ENCODE data around the gene KRT73. TPM values are rescaled to one million over a fixed set of nuclear protein-coding genes. Genes with fewer than 3 reads are reported as not detected.

The KRT73 gene
- total and polyA plus RNA-seq, 9 of the 15 experiments (the other 6 are each of a cell fraction or from before 2014, with no cell fraction given), result 0.09 to 0.18 (median 0.13) TPM; not detected in 5

GRCh38 chr12:52662093-52662917, 43.9 kb upstream of the KRT73 start:
- peak; percentile 87 to 95 (median 91) for DNase-seq (ENCODE audit: extremely low read depth in 1 of 4, low spot score in 3 of 4)
- H3K27me3 ChIP-seq (ENCODE audit: control insufficient read depth in 2 of 2, insufficient read depth in 2 of 2, low read length in 2 of 2), result no peaks in the 10 kb centered on the region
- peak overlapping the region; percentile 77 for H3K4me2 ChIP-seq (ENCODE audit: insufficient read depth, low read length)
- H3K27ac ChIP-seq (ENCODE audit: extremely low read depth, low read depth, low read length), result peak overlapping the region; percentile 93
- no peaks in the 10 kb centered on the region for H3K36me3 ChIP-seq (ENCODE audit: control insufficient read depth, insufficient read depth, low read length)
- no peak overlapping the region for H3K4me3 ChIP-seq
- no TSS peak for BruUV-seq (replicated peaks)
- WGBS (ENCODE audit: insufficient coverage, low coverage, missing lambda C conversion rate), result 7% methylated on average over 10 of the region's 10 CpGs
- ChIA-PET CTCF (ENCODE audit: low intra/inter-chr PET ratio) (interaction anchor here (0.6 kb wide), 1 partner anchor 10 kb away, joined by 3 read pairs; no protein-coding TSS in a partner anchor), POLR2A (interaction anchor here (0.6 to 1.8 kb wide), 4 partner anchors 11 to 19 kb away, joined by 3 to 5 read pairs (median 4); partner anchors contain the start of gene KRT1)
- peak; percentile 99 for FAIRE-seq
- H3K9ac ChIP-seq (ENCODE audit: insufficient read depth in 1 of 2, low read depth in 2 of 2, low read length in 2 of 2), result peak overlapping the region; percentile 2 to 57; a peak in 3 of 4 replicates
- H3K4me1 ChIP-seq (replicated peaks in 1 of 2; ENCODE audit: control insufficient read depth in 2 of 2, insufficient read depth in 2 of 2, low read length in 2 of 2), result peaks cover 39 to 50% of the 10 kb centered on the region in 2 experiments
- intact Hi-C loops (cut with micrococcal nuclease) (loop anchor here (5.0 kb wide), 1 partner anchor 75 kb away; no protein-coding TSS in a partner anchor), in situ Hi-C loops (cut with MboI) (no loop called here)
- no peaks in the 10 kb centered on the region for H3K9me3 ChIP-seq (replicated peaks; ENCODE audit: control insufficient read depth, insufficient read depth, low read depth, low read length)
- H2AFZ ChIP-seq (ENCODE audit: low read depth, low read length), result peak overlapping the region; percentile 70
- no peaks in the 10 kb centered on the region for H3K79me2 ChIP-seq (ENCODE audit: control insufficient read depth, insufficient read depth, low read length)
- H3K9me1 ChIP-seq (ENCODE audit: control insufficient read depth, insufficient read depth, low read length), result peaks cover 2% of the 10 kb centered on the region
- no peaks in the 10 kb centered on the region for H4K20me1 ChIP-seq (replicated peaks; ENCODE audit: control insufficient read depth, insufficient read depth, low read length)
- ATAC-seq, result peak; percentile 96
- TF ChIP-seq SIX5 (IDR thresholded peaks at IDR 0.05; ENCODE audit: borderline replicate concordance in 1 of 2, insufficient read depth in 1 of 2, low read depth in 1 of 2, low read length in 2 of 2) (no peak), COPS2 (conservative IDR thresholded peaks at IDR 0.05) (no peak), FIP1L1 (IDR thresholded peaks at IDR 0.05; ENCODE audit: low read depth, low read length, poor library complexity, severe bottlenecking) (no peak), ZKSCAN8 (CRISPR knock-in tag; IDR thresholded peaks at IDR 0.05) (0 out of 2 replicates have a peak, but pooled peaks have one; percentile 72), ZNF639 (CRISPR knock-in tag; conservative IDR thresholded peaks at IDR 0.05 in 1 of 2, IDR thresholded peaks at IDR 0.05 in 1 of 2) (peak in 1 of 2 experiments; percentile 92; a peak in 2 of 4 replicates), ELF1 (tag; IDR thresholded peaks at IDR 0.05) (no peak; the same call in 1 of the 2 replicates), ATF1 (CRISPR knock-in tag; IDR thresholded peaks at IDR 0.05) (no peak), ATF1 (tag; IDR thresholded peaks at IDR 0.05) (peak; percentile 85), MLX (CRISPR knock-in tag; conservative IDR thresholded peaks at IDR 0.05) (no peak), PML (IDR thresholded peaks at IDR 0.05; ENCODE audit: low read length) (peak; percentile 97), ZNF449 (CRISPR knock-in tag; IDR thresholded peaks at IDR 0.05) (peak; percentile 68; the same call in 1 of the 2 replicates), RCOR1 (IDR thresholded peaks at IDR 0.05; ENCODE audit: borderline replicate concordance in 1 of 2, low read depth in 2 of 2, low read length in 2 of 2) (peak; percentile 91 to 99), CTCFL (IDR thresholded peaks at IDR 0.05; ENCODE audit: borderline replicate concordance, insufficient read depth, low read depth, low read length, poor library complexity, severe bottlenecking) (no peak)
